Right lobe of liver (tissue), 6 donors: Measurements from ENCODE around the gene LUZP4. TPM values are rescaled to one million over a fixed set of nuclear protein-coding genes. Genes with fewer than 3 reads are reported as not detected.
"Not testable (repeated sequence)": the region's sequence is repeated elsewhere in the genome, so short reads cannot be mapped to it uniquely, and the experiment has no call there.

Source experiments
- ATAC-seq, 4 donors: fragments of 200-7000 bp; cut with Tn5 transposase; one replicate each; pipeline ENCODE4 v1.9.1; 2020; ENCODE audit warnings: mild to moderate bottlenecking in 4 of 4, moderate library complexity in 4 of 4
- DNase-seq, 3 donors: peaks; one replicate each; pipeline ENCODE4 v3.0.0-alpha.2; 2020
- H3K27ac ChIP-seq, 3 donors: fragments of 200-600 bp; one replicate each; pipeline ENCODE4 v1.8.0; 2022
- H3K27me3 ChIP-seq, 2 donors: fragments of 200-600 bp; one replicate each; pipeline ENCODE4 v1.8.0; 2022
- H3K36me3 ChIP-seq, 4 donors: fragments of 200-600 bp; sonication (generic) in 1 of 4; one replicate each; pipeline versions ENCODE4 v1.5.1 to v1.8.0; 2017 to 2022; ENCODE audit warnings: control low read depth in 1 of 4
- H3K4me1 ChIP-seq, 4 donors: fragments of 200-600 bp; sonication (generic) in 1 of 4; one replicate each; pipeline versions ENCODE4 v1.5.1 to v1.8.0; 2017 to 2022; ENCODE audit warnings: control low read depth in 1 of 4
- H3K4me3 ChIP-seq, 3 donors: fragments of 200-600 bp; one replicate each; pipeline ENCODE4 v1.8.0; 2022
- H3K9me3 ChIP-seq, 4 donors: fragments of 200-600 bp; sonication (generic) in 1 of 4; one replicate each; pipeline versions ENCODE4 v1.5.1 to v1.8.0; 2017 to 2022; ENCODE audit warnings: control low read depth in 1 of 4
- POLR2A ChIP-seq: fragments of 450-650 bp; IDR thresholded peaks from one replicate; pipeline ENCODE4 v1.6.1; 2017; ENCODE audit warnings: antibody characterized with exemption, mild to moderate bottlenecking
- WGBS: methylation state at CpG from one replicate; pipeline ENCODE4 v1.1.6; 2018; ENCODE audit warnings: low coverage, low lambda C conversion rate; ENCODE audit not compliant: insufficient coverage; ENCODE audit errors: missing lambda C conversion rate; 5-methylcytosine and 5-hydroxymethylcytosine counted together
- intact Hi-C, 2 donors: fragments of 100-400 bp; cut with DNase I; formaldehyde crosslinking; loops; one replicate each; pipeline versions ENCODE4 v1.11.2 to v1.14.1; 2022
- total RNA-seq, 6 experiments: library from RNA; depleted of rRNA in 2 of 6; stranded (reverse); fragments of >200 nt in 2 of 6; fragmentation: NEBNext Ultra II Directional in 3 of 6; extraction: Animal tissue kit (Norgen Biotek cat#: 25700) in 3 of 6; gene quantifications; one replicate each; pipeline versions ENCODE4 v1.1.0 to v1.2.4, GENCODE V29; 2016 to 2023
- TF ChIP-seq, protein P1 (sequence below), 4 donors: fragments of 200-600 bp in 3 of 4; fragments of 450-650 bp in 1 of 4; IDR thresholded peaks; one replicate each; pipeline versions ENCODE4 v1.5.1 to v1.8.0; 2016 to 2022; ENCODE audit warnings: antibody characterized with exemption in 4 of 4, mild to moderate bottlenecking in 2 of 4
- donor health status: DM: no; HTN: yes; CAD: no.
- donor health status: DM: no; HTN: no; CAD: no.
- donor health status: DM: no; HTN: no; CAD: no.
- donor health status: DM: no; HTN: yes; CAD: no.
- donor health status: DM: no; HTN: yes; CAD: no.

Gene LUZP4
- total RNA-seq, 6 experiments from 2014 or later = not detected

DNA sequence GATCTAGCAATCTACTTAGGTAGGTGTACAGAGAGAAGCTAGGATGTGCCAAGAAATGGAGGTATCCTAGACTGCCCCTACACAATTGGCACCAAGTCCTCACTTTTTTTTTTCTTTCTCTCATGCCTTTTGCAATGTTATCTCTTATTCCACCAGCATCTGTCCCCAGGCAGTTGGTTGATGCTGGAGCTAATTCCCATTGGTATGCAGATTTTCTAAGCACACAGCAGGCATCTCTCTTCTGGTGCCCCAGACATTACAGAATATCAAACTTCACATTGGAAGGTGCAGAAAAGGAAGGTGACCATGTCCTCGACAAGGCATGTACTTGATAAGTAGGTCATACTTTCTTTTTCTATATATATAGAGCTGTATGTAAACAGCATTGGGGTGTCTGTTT lies 21.6 kb downstream of the LUZP4 start:
- no peaks in the 10 kb centered on the region for H3K36me3 ChIP-seq
- no peak overlapping the region for H3K27ac ChIP-seq
- TF ChIP-seq, protein P1, sequence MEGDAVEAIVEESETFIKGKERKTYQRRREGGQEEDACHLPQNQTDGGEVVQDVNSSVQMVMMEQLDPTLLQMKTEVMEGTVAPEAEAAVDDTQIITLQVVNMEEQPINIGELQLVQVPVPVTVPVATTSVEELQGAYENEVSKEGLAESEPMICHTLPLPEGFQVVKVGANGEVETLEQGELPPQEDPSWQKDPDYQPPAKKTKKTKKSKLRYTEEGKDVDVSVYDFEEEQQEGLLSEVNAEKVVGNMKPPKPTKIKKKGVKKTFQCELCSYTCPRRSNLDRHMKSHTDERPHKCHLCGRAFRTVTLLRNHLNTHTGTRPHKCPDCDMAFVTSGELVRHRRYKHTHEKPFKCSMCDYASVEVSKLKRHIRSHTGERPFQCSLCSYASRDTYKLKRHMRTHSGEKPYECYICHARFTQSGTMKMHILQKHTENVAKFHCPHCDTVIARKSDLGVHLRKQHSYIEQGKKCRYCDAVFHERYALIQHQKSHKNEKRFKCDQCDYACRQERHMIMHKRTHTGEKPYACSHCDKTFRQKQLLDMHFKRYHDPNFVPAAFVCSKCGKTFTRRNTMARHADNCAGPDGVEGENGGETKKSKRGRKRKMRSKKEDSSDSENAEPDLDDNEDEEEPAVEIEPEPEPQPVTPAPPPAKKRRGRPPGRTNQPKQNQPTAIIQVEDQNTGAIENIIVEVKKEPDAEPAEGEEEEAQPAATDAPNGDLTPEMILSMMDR (IDR thresholded peaks at IDR 0.05) = no peak
- TF ChIP-seq POLR2A = no peak
- no peak for ATAC-seq
- intact Hi-C loops = no loop called here
- DNase-seq = no peak
- peaks cover 0 to 18% of the 10 kb centered on the region in 2 donors for H3K27me3 ChIP-seq
- H3K9me3 ChIP-seq = no peaks in the 10 kb centered on the region
- H3K4me3 ChIP-seq = no peak overlapping the region
- no peaks in the 10 kb centered on the region for H3K4me1 ChIP-seq
- 50% methylated on average over 1 of the region's 1 CpG for WGBS

GRCh38 chrX:115311601-115312001 lies 22.1 kb downstream of the LUZP4 start:
- Histone ChIP-seq H3K4me1 (no peaks in the 10 kb centered on the region), H3K27me3 (peaks cover 0 to 18% of the 10 kb centered on the region in 2 donors), H3K36me3 (no peaks in the 10 kb centered on the region), H3K4me3 (no peak overlapping the region), H3K9me3 (no peaks in the 10 kb centered on the region), H3K27ac (no peak overlapping the region)
- intact Hi-C loops = no loop called here
- ATAC-seq = no peak
- TF ChIP-seq, protein P1 (IDR thresholded peaks at IDR 0.05) = no peak
- no peak for TF ChIP-seq POLR2A
- DNase-seq = no peak
- 55% methylated on average over 2 of the region's 19 CpGs for WGBS

DNA sequence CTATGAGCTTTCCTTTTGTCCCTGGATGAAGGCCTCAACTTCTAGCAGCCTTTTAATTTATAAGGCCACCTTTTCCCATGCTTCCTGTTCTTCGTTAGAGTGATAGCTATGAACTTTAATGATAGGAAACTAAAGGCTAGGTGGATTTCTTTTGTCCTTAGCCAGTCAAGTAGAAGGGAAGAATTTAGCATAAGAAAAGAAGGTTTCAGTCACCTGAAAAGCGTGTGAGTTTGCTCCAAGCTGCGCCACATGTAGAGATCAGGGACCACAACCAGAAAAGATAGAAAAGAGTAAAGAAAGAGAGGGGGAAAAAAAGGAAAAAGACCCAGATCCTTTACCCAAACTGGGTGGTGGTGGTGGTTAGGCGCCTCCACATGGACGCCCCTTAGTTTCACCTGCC lies 28.6 kb downstream of the LUZP4 start:
- intact Hi-C loops = no loop called here
- H3K27ac ChIP-seq = no peak overlapping the region
- ATAC-seq = no peak
- no peak overlapping the region for H3K4me3 ChIP-seq
- no peaks in the 10 kb centered on the region for H3K4me1 ChIP-seq
- DNase-seq = no peak
- H3K9me3 ChIP-seq = no peaks in the 10 kb centered on the region
- no peaks in the 10 kb centered on the region for H3K27me3 ChIP-seq
- WGBS = 58% methylated on average over 5 of the region's 5 CpGs
- H3K36me3 ChIP-seq = no peaks in the 10 kb centered on the region
- TF ChIP-seq POLR2A = no peak
- TF ChIP-seq, protein P1 (IDR thresholded peaks at IDR 0.05) = no peak

GRCh38 chrX:115322375-115322774 lies 32.9 kb downstream of the LUZP4 start:
- Histone ChIP-seq H3K36me3 (no peaks in the 10 kb centered on the region), H3K4me1 (no peaks in the 10 kb centered on the region), H3K4me3 (no peak overlapping the region), H3K9me3 (no peaks in the 10 kb centered on the region), H3K27ac (no peak overlapping the region), H3K27me3 (peaks cover 0 to 4% of the 10 kb centered on the region in 2 donors)
- intact Hi-C loops = no loop called here
- TF ChIP-seq, protein P1 (IDR thresholded peaks at IDR 0.05) = no peak
- TF ChIP-seq POLR2A = no peak
- ATAC-seq = no peak
- DNase-seq = no peak

- ATAC-seq (no peak), DNase-seq (no peak)
- no peak overlapping the region for H3K4me3 ChIP-seq
- intact Hi-C loops = no loop called here
- H3K4me1 ChIP-seq = no peaks in the 10 kb centered on the region
- no peak overlapping the region for H3K27ac ChIP-seq
- no peaks in the 10 kb centered on the region for H3K36me3 ChIP-seq
- H3K9me3 ChIP-seq = no peaks in the 10 kb centered on the region
- WGBS = 59% methylated on average over 3 of the region's 3 CpGs
- H3K27me3 ChIP-seq = peaks cover 0 to 4% of the 10 kb centered on the region in 2 donors
- TF ChIP-seq POLR2A = no peak
- TF ChIP-seq, protein P1 (IDR thresholded peaks at IDR 0.05) = no peak
Measured at GRCh38 chrX:115324194-115324593, 34.7 kb downstream of the LUZP4 start.

DNA sequence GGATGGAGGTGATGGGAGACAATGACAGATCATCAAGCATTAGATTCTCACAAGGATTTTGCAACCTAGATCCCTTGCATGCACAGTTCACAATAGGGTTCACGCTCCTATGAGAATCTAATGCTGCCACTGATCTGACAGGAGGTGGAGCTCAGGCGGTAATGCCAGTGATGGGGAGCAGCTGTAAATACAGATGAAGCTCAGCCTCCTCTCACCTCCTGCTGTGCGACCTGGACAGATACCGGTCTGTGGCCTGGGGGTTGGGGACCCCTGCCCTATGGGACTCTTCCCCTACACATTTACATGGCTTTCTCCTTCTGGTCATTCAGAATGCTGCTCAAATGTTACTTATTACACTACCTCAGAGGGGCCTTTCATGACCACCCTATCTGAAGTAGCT lies 39.8 kb downstream of the LUZP4 start:
- H3K4me3 ChIP-seq, H3K27me3 ChIP-seq, intact Hi-C loops, ATAC-seq, H3K36me3 ChIP-seq, H3K4me1 ChIP-seq, H3K9me3 ChIP-seq, DNase-seq, H3K27ac ChIP-seq: not testable (repeated sequence)
- 46% methylated on average over 2 of the region's 4 CpGs for WGBS
